A673 (cell line): Measurements from ENCODE around the gene EDEM2. TPM values are rescaled to one million over a fixed set of nuclear protein-coding genes. Genes with fewer than 3 reads are reported as not detected.
"Not testable (repeated sequence)": the region's sequence is repeated elsewhere in the genome, so short reads cannot be mapped to it uniquely, and the experiment has no call there.

Experiments used
- BruUV-seq: library from RNA; stranded (reverse); fragments of 400-500 nt; replicated peaks from 2 replicates; lab custom pipeline; 2021; lab: Mats Ljungman, UMichigan
- CTCF ChIA-PET: fragments of 300-600 bp; sonication (Branson Sonifier 250); formaldehyde crosslinking; loops from one replicate; lab custom pipeline; 2022; ENCODE audit warnings: antibody characterized with exemption; lab: Charles Lee
- POLR2A ChIA-PET: fragments of 300-600 bp; sonication (Branson Sonifier 250); formaldehyde crosslinking; loops from one replicate; lab custom pipeline; 2022; ENCODE audit warnings: antibody characterized with exemption; ENCODE audit not compliant: low non-redundant PET; lab: Charles Lee
- DNase-seq: peaks from one replicate; pipeline ENCODE4 v3.0.0-alpha.2; 2015; ENCODE audit warnings: low spot score
- H3K27ac ChIP-seq: fragments of 200-600 bp; sonication (generic); 2 replicates; pipeline ENCODE4 v1.5.1; 2016; ENCODE audit warnings: mixed run types, low read depth, mild to moderate bottlenecking, mixed read lengths, antibody characterized with exemption, low read length; ENCODE audit not compliant: poor library complexity, severe bottlenecking
- H3K27me3 ChIP-seq: fragments of 200-600 bp; sonication (generic); replicated peaks from 2 replicates; pipeline ENCODE4 v1.6.1; 2017; ENCODE audit warnings: mixed run types, low read depth, mild to moderate bottlenecking, mixed read lengths, antibody characterized with exemption, low read length; ENCODE audit not compliant: insufficient read depth, poor library complexity
- H3K36me3 ChIP-seq: fragments of 200-600 bp; sonication (generic); 2 replicates; pipeline ENCODE4 v1.6.1; 2016; ENCODE audit warnings: mixed run types, mild to moderate bottlenecking, mixed read lengths, antibody characterized with exemption, low read length; ENCODE audit not compliant: insufficient read depth, poor library complexity, severe bottlenecking
- H3K4me1 ChIP-seq: fragments of 200-600 bp; sonication (generic); 2 replicates; pipeline ENCODE4 v1.6.1; 2017; ENCODE audit warnings: mixed run types, mild to moderate bottlenecking, mixed read lengths, antibody characterized with exemption, low read length; ENCODE audit not compliant: insufficient read depth, poor library complexity, severe bottlenecking
- H3K4me3 ChIP-seq: fragments of 200-600 bp; sonication (generic); 2 replicates; pipeline ENCODE4 v1.5.1; 2016; ENCODE audit warnings: low read depth, mixed run types, mild to moderate bottlenecking, mixed read lengths, low read length; ENCODE audit not compliant: poor library complexity, severe bottlenecking
- H3K9me3 ChIP-seq: fragments of 200-600 bp; sonication (generic); 2 replicates; pipeline ENCODE4 v1.6.1; 2016; ENCODE audit warnings: mixed run types, low read depth, mild to moderate bottlenecking, mixed read lengths, antibody characterized with exemption, low read length; ENCODE audit not compliant: poor library complexity, severe bottlenecking
- CTCF ChIP-seq: fragments of 300-800, 200-600 bp; sonication (generic); conservative IDR thresholded peaks from 2 replicates; pipeline ENCODE4 v1.5.1; 2017; ENCODE audit warnings: low read depth, mild to moderate bottlenecking, antibody characterized with exemption, low read length, moderate library complexity, mixed read lengths
- EZH2 ChIP-seq: fragments of 200-600 bp; sonication (generic); IDR thresholded peaks from 2 replicates; pipeline ENCODE4 v1.6.1; 2017; ENCODE audit warnings: borderline replicate concordance, low read depth, mild to moderate bottlenecking, mixed read lengths, antibody characterized with exemption, low read length; ENCODE audit not compliant: poor library complexity, severe bottlenecking
- intact Hi-C: fragments of 100-400 bp; cut with micrococcal nuclease; formaldehyde crosslinking; loops from one replicate; pipeline ENCODE4 v1.10.0; 2022; ENCODE audit not compliant: unreplicated experiment
- total RNA-seq: library from RNA; stranded (reverse); gene quantifications from 2 replicates; pipeline ENCODE4 v1.2.3, GENCODE V29; 2021

Gene EDEM2
- total RNA-seq, 1 experiment from 2014 or later: 13.6 TPM

- ChIA-PET CTCF (interaction anchor here (0.7 kb wide), 1 partner anchor 294 kb away, joined by 3 read pairs; no protein-coding TSS in a partner anchor), POLR2A (no interaction called here)
- no TSS peak for BruUV-seq
- TF ChIP-seq CTCF (no peak), EZH2 (no peak)
- H3K4me1 ChIP-seq: peaks cover 3% of the 10 kb centered on the region
- no peak for DNase-seq
- H3K27me3 ChIP-seq: no peaks in the 10 kb centered on the region
- H3K9me3 ChIP-seq: no peaks in the 10 kb centered on the region
- H3K27ac ChIP-seq: no peak overlapping the region
- intact Hi-C loops: no loop called here
- H3K4me3 ChIP-seq: no peak overlapping the region
- H3K36me3 ChIP-seq: no peaks in the 10 kb centered on the region
These were observed 20.7 kb upstream of the EDEM2 start for GRCh38 chr20:35167787-35168186.

GRCh38 chr20:35166242-35166830 is 19.2 kb upstream of the EDEM2 start:
- TF ChIP-seq EZH2 (no peak), CTCF (no peak)
- Histone ChIP-seq H3K4me1 (peaks cover 3% of the 10 kb centered on the region), H3K4me3 (no peak overlapping the region), H3K36me3 (no peaks in the 10 kb centered on the region), H3K9me3 (no peaks in the 10 kb centered on the region), H3K27ac (no peak overlapping the region), H3K27me3 (no peaks in the 10 kb centered on the region)
- DNase-seq: peak; percentile 39
- ChIA-PET CTCF (interaction anchor here (0.6 kb wide), 1 partner anchor 28 kb away, joined by 9 read pairs; no protein-coding TSS in a partner anchor), POLR2A (interaction anchor here (0.6 kb wide), 1 partner anchor 14 kb away, joined by 21 read pairs; no protein-coding TSS in a partner anchor)
- BruUV-seq: no TSS peak
- intact Hi-C loops: no loop called here

GRCh38 chr20:35165221-35166185 is 18.4 kb upstream of the EDEM2 start:
- no peaks in the 10 kb centered on the region for H3K27me3 ChIP-seq
- no peaks in the 10 kb centered on the region for H3K36me3 ChIP-seq
- ChIA-PET POLR2A (no interaction called here), CTCF (interaction anchor here (0.7 kb wide), 1 partner anchor 72 kb away, joined by 4 read pairs; no protein-coding TSS in a partner anchor)
- no peak overlapping the region for H3K4me3 ChIP-seq
- H3K9me3 ChIP-seq: no peaks in the 10 kb centered on the region
- no peak for DNase-seq
- H3K4me1 ChIP-seq: peaks cover 3% of the 10 kb centered on the region
- no peak overlapping the region for H3K27ac ChIP-seq
- intact Hi-C loops: no loop called here
- no peak for TF ChIP-seq CTCF
- no peak for TF ChIP-seq EZH2
- BruUV-seq: no TSS peak

GRCh38 chr20:35164531-35164930 is 17.4 kb upstream of the EDEM2 start:
- H3K27me3 ChIP-seq, H3K4me3 ChIP-seq, H3K36me3 ChIP-seq, intact Hi-C loops, H3K4me1 ChIP-seq, DNase-seq, BruUV-seq, H3K27ac ChIP-seq, CTCF ChIA-PET, H3K9me3 ChIP-seq, POLR2A ChIA-PET: not testable (repeated sequence)

GRCh38 chr20:35160341-35160740 is 13.2 kb upstream of the EDEM2 start:
- CTCF ChIA-PET, H3K4me1 ChIP-seq, DNase-seq, H3K36me3 ChIP-seq, H3K9me3 ChIP-seq, H3K4me3 ChIP-seq, H3K27me3 ChIP-seq, H3K27ac ChIP-seq, intact Hi-C loops, BruUV-seq: not testable (repeated sequence)
- POLR2A ChIA-PET: interaction anchor here (0.6 kb wide), 1 partner anchor 859 kb away, joined by 11 read pairs; no protein-coding TSS in a partner anchor
